Sigmoid colon (tissue), 7 donors: ENCODE measurements around the gene TBRG1. TPM values are rescaled to one million over a fixed set of nuclear protein-coding genes. Genes with fewer than 3 reads are reported as not detected.

ENCODE experiments used
- DNase-seq: peaks from one replicate; pipeline ENCODE4 v3.0.0-alpha.2; 2019
- H3K27ac ChIP-seq, 4 donors: fragments of 200-600 bp; sonication (generic); one replicate each; pipeline ENCODE4 v1.5.1; 2016 to 2019; ENCODE audit warnings: mild to moderate bottlenecking in 1 of 4
- H3K27me3 ChIP-seq, 3 donors: fragments of 200-600 bp; sonication (generic); one replicate each; pipeline ENCODE4 v1.5.1; 2019; ENCODE audit warnings: mild to moderate bottlenecking in 1 of 3
- H3K36me3 ChIP-seq, 4 donors: fragments of 200-600 bp; sonication (generic); one replicate each; pipeline ENCODE4 v1.5.1; 2016 to 2019
- H3K4me1 ChIP-seq, 4 donors: fragments of 200-600 bp; sonication (generic); one replicate each; pipeline ENCODE4 v1.5.1; 2017 to 2019
- H3K4me3 ChIP-seq, 4 donors: fragments of 200-600 bp; sonication (generic); one replicate each; pipeline ENCODE4 v1.5.1; 2017 to 2019; ENCODE audit warnings: mild to moderate bottlenecking in 2 of 4, moderate library complexity in 1 of 4
- H3K9me3 ChIP-seq, 4 donors: fragments of 200-600 bp in 3 of 4; sonication (generic) in 3 of 4; one replicate each; pipeline versions ENCODE4 v1.5.1 to v1.6.1; 2013 to 2019
- EP300 ChIP-seq, 4 donors: sonication (generic); formaldehyde crosslinking; IDR thresholded peaks; one replicate each; pipeline ENCODE4 v1.6.1; 2017; ENCODE audit warnings: antibody characterized with exemption in 4 of 4
- POLR2A ChIP-seq, 2 donors: fragments of 450-650 bp; IDR thresholded peaks; one replicate each; pipeline ENCODE4 v1.6.1; 2016; ENCODE audit warnings: antibody characterized with exemption in 2 of 2, mild to moderate bottlenecking in 2 of 2, moderate library complexity in 2 of 2
- POLR2AphosphoS5 ChIP-seq, 4 donors: sonication (generic); formaldehyde crosslinking; IDR thresholded peaks; one replicate each; pipeline ENCODE4 v1.6.1; 2017; ENCODE audit warnings: antibody characterized with exemption in 4 of 4
- WGBS, 2 donors: extraction: QIAGEN DNeasy Blood & Tissue Kit; methylation state at CpG; one replicate each; pipeline ENCODE4 v1.1.7; 2013; 5-methylcytosine and 5-hydroxymethylcytosine counted together
- intact Hi-C: fragments of 100-400 bp; cut with DNase I; formaldehyde crosslinking; loops from one replicate; pipeline ENCODE4 v1.15.1; 2023
- polyA plus RNA-seq, 3 donors: library from polyadenylated mRNA; stranded (reverse); fragments of 200-250 nt; gene quantifications; one replicate each; pipeline ENCODE4 v1.2.3, GENCODE V29; 2013
- total RNA-seq, 4 donors: library from RNA; depleted of rRNA; stranded (reverse); fragments of >200 nt; gene quantifications; one replicate each; pipeline ENCODE4 v1.1.0, GENCODE V29; 2016
- TF ChIP-seq, protein P1 (sequence below), 4 experiments: fragments of 450-650 bp in 3 of 4; fragments of 200-600 bp in 1 of 4; IDR thresholded peaks; one replicate each; pipeline ENCODE4 v1.5.1; 2016 to 2019; ENCODE audit warnings: antibody characterized with exemption in 4 of 4, mild to moderate bottlenecking in 3 of 4, moderate library complexity in 2 of 4
- donor health status: healthy with polysubstance abuse.
- donor health status: Bipolar disorder and iron deficiency.
- donor health status: healthy.

TBRG1 gene
- total and polyA plus RNA-seq, 7 donors, result 14.4 to 41.0 (median 26.0) TPM

DNA sequence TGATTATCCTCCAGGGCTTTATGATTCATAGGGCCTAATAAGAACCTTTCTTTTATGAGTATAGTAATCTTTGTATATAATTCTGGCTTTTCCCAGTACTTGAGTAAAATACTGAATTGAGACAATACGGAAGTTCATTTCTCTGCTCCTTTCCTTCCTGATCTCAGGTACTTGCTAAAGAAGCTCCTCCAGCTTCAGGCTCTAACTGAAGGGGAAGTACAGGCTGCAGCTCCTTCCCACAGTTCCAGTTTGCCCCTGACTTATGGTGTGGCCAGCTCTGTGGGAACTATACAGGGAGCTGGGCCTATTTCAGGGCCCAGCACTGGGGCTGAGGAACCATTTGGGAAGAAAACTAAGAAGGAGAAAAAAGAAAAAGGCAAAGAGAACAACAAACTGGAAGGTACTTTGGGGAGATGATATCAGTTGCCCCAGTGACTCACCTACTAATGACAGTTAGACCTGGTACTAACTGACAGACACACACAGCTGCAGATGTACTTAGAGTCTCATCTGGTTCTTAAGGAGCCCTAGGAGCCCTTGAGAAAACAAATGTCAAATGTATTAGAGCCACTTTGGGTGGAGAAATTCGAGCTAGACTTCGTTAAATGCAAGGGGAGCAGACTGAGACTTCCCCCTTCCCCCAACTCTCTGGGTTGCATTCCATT is 3.0 kb downstream of the TBRG1 start:
- no peaks in the 10 kb centered on the region for H3K9me3 ChIP-seq
- TF ChIP-seq POLR2A (IDR thresholded peaks at IDR 0.05) (no peak), POLR2AphosphoS5 (IDR thresholded peaks at IDR 0.05) (no peak), EP300 (IDR thresholded peaks at IDR 0.05) (no peak)
- TF ChIP-seq, protein P1, sequence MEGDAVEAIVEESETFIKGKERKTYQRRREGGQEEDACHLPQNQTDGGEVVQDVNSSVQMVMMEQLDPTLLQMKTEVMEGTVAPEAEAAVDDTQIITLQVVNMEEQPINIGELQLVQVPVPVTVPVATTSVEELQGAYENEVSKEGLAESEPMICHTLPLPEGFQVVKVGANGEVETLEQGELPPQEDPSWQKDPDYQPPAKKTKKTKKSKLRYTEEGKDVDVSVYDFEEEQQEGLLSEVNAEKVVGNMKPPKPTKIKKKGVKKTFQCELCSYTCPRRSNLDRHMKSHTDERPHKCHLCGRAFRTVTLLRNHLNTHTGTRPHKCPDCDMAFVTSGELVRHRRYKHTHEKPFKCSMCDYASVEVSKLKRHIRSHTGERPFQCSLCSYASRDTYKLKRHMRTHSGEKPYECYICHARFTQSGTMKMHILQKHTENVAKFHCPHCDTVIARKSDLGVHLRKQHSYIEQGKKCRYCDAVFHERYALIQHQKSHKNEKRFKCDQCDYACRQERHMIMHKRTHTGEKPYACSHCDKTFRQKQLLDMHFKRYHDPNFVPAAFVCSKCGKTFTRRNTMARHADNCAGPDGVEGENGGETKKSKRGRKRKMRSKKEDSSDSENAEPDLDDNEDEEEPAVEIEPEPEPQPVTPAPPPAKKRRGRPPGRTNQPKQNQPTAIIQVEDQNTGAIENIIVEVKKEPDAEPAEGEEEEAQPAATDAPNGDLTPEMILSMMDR (IDR thresholded peaks at IDR 0.05), result no peak
- intact Hi-C loops, result no loop called here
- 87 to 93% methylated on average over 3 of the region's 3 CpGs for WGBS, 2 donors
- no peak for DNase-seq
- no peak overlapping the region for H3K4me3 ChIP-seq
- no peaks in the 10 kb centered on the region for H3K27me3 ChIP-seq
- peaks cover 0 to 32% (median 19%) of the 10 kb centered on the region in 4 donors for H3K4me1 ChIP-seq
- H3K36me3 ChIP-seq, result peaks cover 9 to 51% (median 21%) of the 10 kb centered on the region in 4 donors
- H3K27ac ChIP-seq, result no peak overlapping the region

DNA sequence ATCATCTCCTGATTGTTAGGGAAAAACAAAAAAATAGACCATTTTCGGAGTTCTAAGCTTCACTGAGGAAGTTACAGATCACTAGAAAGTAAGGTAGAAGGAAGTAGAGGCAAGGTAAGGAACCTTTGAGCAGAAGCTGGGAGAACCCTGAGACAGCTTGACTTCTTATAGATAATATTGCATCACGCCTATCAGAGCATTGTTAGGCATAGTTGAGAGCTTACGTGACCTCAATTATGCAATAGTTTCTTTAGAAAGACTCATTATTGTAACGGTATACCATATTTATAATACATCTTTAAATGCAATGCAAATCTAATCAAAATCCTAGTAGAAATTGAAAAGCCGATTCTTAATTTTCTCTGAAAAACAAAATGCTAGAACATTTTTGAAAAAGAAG is 4.9 kb downstream of the TBRG1 start:
- intact Hi-C loops, result no loop called here
- WGBS, 2 donors, result 90 to 95% methylated on average over 5 of the region's 5 CpGs
- peaks cover 17 to 70% (median 40%) of the 10 kb centered on the region in 4 donors for H3K36me3 ChIP-seq

DNA sequence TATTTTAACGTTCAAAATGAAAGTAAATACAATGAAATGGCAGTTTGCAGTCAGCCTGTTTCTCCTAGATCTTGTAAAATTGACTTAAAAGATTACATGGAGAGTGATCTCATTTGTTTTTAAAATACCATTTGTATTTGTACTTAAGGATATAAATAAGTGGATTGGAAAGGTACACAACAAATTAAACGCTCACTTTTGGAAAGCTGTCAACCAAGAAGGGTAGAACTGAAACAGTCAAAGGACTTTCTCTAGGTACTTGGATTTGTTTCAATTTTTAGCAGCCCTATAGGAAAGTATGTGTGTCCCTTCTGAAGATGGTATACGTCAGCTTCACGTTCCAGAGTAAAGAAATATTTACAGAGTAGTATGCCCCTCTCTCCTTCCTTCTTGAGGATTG is 7.3 kb downstream of the TBRG1 start:
- WGBS, 2 donors, result 74 to 85% methylated on average over 4 of the region's 4 CpGs
- TF ChIP-seq, protein P1 (IDR thresholded peaks at IDR 0.05), result no peak
- TF ChIP-seq POLR2A (IDR thresholded peaks at IDR 0.05) (no peak), POLR2AphosphoS5 (IDR thresholded peaks at IDR 0.05) (no peak), EP300 (IDR thresholded peaks at IDR 0.05) (no peak)
- H3K36me3 ChIP-seq, result peaks cover 19 to 93% (median 49%) of the 10 kb centered on the region in 4 donors

More for the DNA sequence above, 4.9 kb downstream of the TBRG1 start:
- Histone ChIP-seq H3K27ac (no peak overlapping the region), H3K4me1 (peaks cover 0 to 26% (median 16%) of the 10 kb centered on the region in 4 donors), H3K9me3 (no peaks in the 10 kb centered on the region), H3K27me3 (no peaks in the 10 kb centered on the region), H3K4me3 (no peak overlapping the region)
- no peak for DNase-seq
- TF ChIP-seq POLR2A (IDR thresholded peaks at IDR 0.05) (no peak), EP300 (IDR thresholded peaks at IDR 0.05) (no peak), POLR2AphosphoS5 (IDR thresholded peaks at IDR 0.05) (no peak)
- TF ChIP-seq, protein P1 (IDR thresholded peaks at IDR 0.05), result no peak

DNA sequence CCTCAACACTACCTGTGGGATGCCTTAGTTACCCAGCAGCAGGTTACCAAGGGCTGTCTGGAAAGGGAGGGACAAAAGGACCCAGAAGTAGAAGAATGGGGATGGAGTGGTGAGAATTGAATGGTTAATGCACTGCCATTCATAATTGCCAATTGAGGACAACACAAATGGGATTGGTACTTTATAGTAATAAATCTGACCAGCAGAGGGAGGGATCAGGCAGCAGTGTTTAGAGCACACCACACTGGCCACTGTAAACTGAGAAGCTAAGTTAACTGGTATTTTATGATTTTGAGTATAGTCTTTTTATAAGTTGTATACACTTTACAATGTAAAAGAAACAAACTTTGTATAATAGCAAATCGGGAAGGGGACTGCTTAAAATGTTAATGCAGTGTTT is 10.7 kb downstream of the TBRG1 start:
- Histone ChIP-seq H3K27ac (no peak overlapping the region), H3K4me3 (no peak overlapping the region), H3K9me3 (no peaks in the 10 kb centered on the region), H3K36me3 (peaks cover 21 to 97% (median 44%) of the 10 kb centered on the region in 4 donors), H3K27me3 (no peaks in the 10 kb centered on the region), H3K4me1 (no peaks in the 10 kb centered on the region)
- 55 to 74% methylated on average over 1 of the region's 1 CpG for WGBS, 2 donors
- TF ChIP-seq POLR2A (IDR thresholded peaks at IDR 0.05) (no peak), POLR2AphosphoS5 (IDR thresholded peaks at IDR 0.05) (no peak), EP300 (IDR thresholded peaks at IDR 0.05) (no peak)
- TF ChIP-seq, protein P1 (IDR thresholded peaks at IDR 0.05), result no peak
- DNase-seq, result no peak
- intact Hi-C loops, result no loop called here

More for the DNA sequence above, 7.3 kb downstream of the TBRG1 start:
- H3K27ac ChIP-seq, result no peak overlapping the region
- no peak overlapping the region for H3K4me3 ChIP-seq
- no peaks in the 10 kb centered on the region for H3K9me3 ChIP-seq
- peaks cover 0 to 10% (median under 1%) of the 10 kb centered on the region in 4 donors for H3K4me1 ChIP-seq
- intact Hi-C loops, result no loop called here
- H3K27me3 ChIP-seq, result no peaks in the 10 kb centered on the region
- DNase-seq, result no peak
